Neural cell (in vitro differentiated cells): ENCODE measurements around the gene ACAA2.

Experiments
- EP300 ChIP-seq: fragments of 450-650 bp; conservative IDR thresholded peaks from 2 replicates; pipeline ENCODE4 v1.6.1; 2014; ENCODE audit warnings: antibody characterized with exemption, mild to moderate bottlenecking, moderate library complexity; ENCODE audit not compliant: poor library complexity, severe bottlenecking
- EZH2 ChIP-seq: fragments of 200-600, 300-800 bp; shearing (Covaris generic), sonication (generic); IDR thresholded peaks from 2 replicates; pipeline ENCODE4 v1.6.1; 2014; ENCODE audit warnings: antibody characterized with exemption, low read length, borderline replicate concordance, mild to moderate bottlenecking; ENCODE audit not compliant: insufficient read depth, poor library complexity, severe bottlenecking
- POLR2AphosphoS5 ChIP-seq: IDR thresholded peaks from 2 replicates; pipeline ENCODE4 v1.6.1; 2012
- RAD21 ChIP-seq: fragments of 450-650 bp; conservative IDR thresholded peaks from 2 replicates; pipeline ENCODE4 v1.6.1; 2014; ENCODE audit warnings: antibody characterized with exemption, mild to moderate bottlenecking, moderate library complexity
- SMC3 ChIP-seq: fragments of 450-650 bp; conservative IDR thresholded peaks from 2 replicates; pipeline ENCODE4 v1.6.1; 2014; ENCODE audit warnings: antibody characterized with exemption, mild to moderate bottlenecking, moderate library complexity; ENCODE audit not compliant: poor library complexity
- TF ChIP-seq, protein P1 (sequence below): fragments of 450-650 bp; IDR thresholded peaks from 2 replicates; pipeline ENCODE4 v1.5.1; 2014; ENCODE audit warnings: antibody characterized with exemption, mild to moderate bottlenecking, moderate library complexity; ENCODE audit not compliant: poor library complexity, severe bottlenecking
- TF ChIP-seq, protein P2 (sequence below): IDR thresholded peaks from 2 replicates; pipeline ENCODE4 v1.6.1; 2012; ENCODE audit warnings: borderline replicate concordance

- TF ChIP-seq POLR2AphosphoS5 (no peak), EZH2 (no peak), EP300 (no peak), RAD21 (no peak), SMC3 (no peak)
- TF ChIP-seq, protein P1, sequence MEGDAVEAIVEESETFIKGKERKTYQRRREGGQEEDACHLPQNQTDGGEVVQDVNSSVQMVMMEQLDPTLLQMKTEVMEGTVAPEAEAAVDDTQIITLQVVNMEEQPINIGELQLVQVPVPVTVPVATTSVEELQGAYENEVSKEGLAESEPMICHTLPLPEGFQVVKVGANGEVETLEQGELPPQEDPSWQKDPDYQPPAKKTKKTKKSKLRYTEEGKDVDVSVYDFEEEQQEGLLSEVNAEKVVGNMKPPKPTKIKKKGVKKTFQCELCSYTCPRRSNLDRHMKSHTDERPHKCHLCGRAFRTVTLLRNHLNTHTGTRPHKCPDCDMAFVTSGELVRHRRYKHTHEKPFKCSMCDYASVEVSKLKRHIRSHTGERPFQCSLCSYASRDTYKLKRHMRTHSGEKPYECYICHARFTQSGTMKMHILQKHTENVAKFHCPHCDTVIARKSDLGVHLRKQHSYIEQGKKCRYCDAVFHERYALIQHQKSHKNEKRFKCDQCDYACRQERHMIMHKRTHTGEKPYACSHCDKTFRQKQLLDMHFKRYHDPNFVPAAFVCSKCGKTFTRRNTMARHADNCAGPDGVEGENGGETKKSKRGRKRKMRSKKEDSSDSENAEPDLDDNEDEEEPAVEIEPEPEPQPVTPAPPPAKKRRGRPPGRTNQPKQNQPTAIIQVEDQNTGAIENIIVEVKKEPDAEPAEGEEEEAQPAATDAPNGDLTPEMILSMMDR, result no peak
- TF ChIP-seq, protein P2, sequence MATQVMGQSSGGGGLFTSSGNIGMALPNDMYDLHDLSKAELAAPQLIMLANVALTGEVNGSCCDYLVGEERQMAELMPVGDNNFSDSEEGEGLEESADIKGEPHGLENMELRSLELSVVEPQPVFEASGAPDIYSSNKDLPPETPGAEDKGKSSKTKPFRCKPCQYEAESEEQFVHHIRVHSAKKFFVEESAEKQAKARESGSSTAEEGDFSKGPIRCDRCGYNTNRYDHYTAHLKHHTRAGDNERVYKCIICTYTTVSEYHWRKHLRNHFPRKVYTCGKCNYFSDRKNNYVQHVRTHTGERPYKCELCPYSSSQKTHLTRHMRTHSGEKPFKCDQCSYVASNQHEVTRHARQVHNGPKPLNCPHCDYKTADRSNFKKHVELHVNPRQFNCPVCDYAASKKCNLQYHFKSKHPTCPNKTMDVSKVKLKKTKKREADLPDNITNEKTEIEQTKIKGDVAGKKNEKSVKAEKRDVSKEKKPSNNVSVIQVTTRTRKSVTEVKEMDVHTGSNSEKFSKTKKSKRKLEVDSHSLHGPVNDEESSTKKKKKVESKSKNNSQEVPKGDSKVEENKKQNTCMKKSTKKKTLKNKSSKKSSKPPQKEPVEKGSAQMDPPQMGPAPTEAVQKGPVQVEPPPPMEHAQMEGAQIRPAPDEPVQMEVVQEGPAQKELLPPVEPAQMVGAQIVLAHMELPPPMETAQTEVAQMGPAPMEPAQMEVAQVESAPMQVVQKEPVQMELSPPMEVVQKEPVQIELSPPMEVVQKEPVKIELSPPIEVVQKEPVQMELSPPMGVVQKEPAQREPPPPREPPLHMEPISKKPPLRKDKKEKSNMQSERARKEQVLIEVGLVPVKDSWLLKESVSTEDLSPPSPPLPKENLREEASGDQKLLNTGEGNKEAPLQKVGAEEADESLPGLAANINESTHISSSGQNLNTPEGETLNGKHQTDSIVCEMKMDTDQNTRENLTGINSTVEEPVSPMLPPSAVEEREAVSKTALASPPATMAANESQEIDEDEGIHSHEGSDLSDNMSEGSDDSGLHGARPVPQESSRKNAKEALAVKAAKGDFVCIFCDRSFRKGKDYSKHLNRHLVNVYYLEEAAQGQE, result no peak
These were observed 70.8 kb downstream of the ACAA2 start for GRCh38 chr18:49742316-49743116.
